Cardiac muscle cell (in vitro differentiated cells and primary cell): ENCODE data around the gene SKIL. TPM values are rescaled to one million over a fixed set of nuclear protein-coding genes. Genes with fewer than 3 reads are reported as not detected.

Experiments used
- DNase-seq, 2 donors: peaks; one replicate each; pipeline versions ENCODE4 v3.0.0 to v3.0.0-alpha.2; 2010 to 2017; ENCODE audit warnings: low read depth in 1 of 2, low spot score in 1 of 2
- H3K27ac ChIP-seq: fragments of 200-600 bp; sonication (generic); 2 replicates; pipeline ENCODE4 v1.5.1; 2016
- H3K27me3 ChIP-seq: fragments of 200-600 bp; sonication (generic); 2 replicates; pipeline ENCODE4 v1.6.0; 2016; ENCODE audit warnings: control low read depth
- H3K36me3 ChIP-seq: fragments of 200-600 bp; sonication (generic); 2 replicates; pipeline ENCODE4 v1.5.1; 2016; ENCODE audit warnings: control low read depth
- H3K4me1 ChIP-seq: fragments of 200-600 bp; sonication (generic); 2 replicates; pipeline ENCODE4 v1.8.1; 2017; ENCODE audit warnings: low read depth, mild to moderate bottlenecking, mixed run types
- H3K4me3 ChIP-seq: fragments of 200-600 bp; sonication (generic); 2 replicates; pipeline ENCODE4 v1.5.1; 2016; ENCODE audit warnings: mild to moderate bottlenecking
- H3K9me3 ChIP-seq: fragments of 200-600 bp; sonication (generic); 2 replicates; pipeline ENCODE4 v1.5.1; 2017; ENCODE audit warnings: low read depth, mild to moderate bottlenecking, control low read depth
- CTCF ChIP-seq: IDR thresholded peaks from 2 replicates; pipeline ENCODE4 v1.5.1; 2012; ENCODE audit warnings: low read depth, mild to moderate bottlenecking, low read length
- polyA plus RNA-seq: library from polyadenylated mRNA; unstranded; fragments of >200 nt; fragmentation: Nextera tagmentation; extraction: Ambion mirVana; gene quantifications from 2 replicates; pipeline ENCODE4 v1.2.1, GENCODE V29; 2016
- total RNA-seq: library from RNA; depleted of rRNA; stranded (reverse); fragments of >200 nt; gene quantifications from 2 replicates; pipeline ENCODE4 v1.2.3, GENCODE V29; 2016

Gene SKIL
- total and polyA plus RNA-seq, 2 experiments from 2014 or later = 11.9 to 42.8 TPM

- peaks cover 24% of the 10 kb centered on the region for H3K36me3 ChIP-seq
- no peaks in the 10 kb centered on the region for H3K4me1 ChIP-seq
- TF ChIP-seq CTCF = no peak
- H3K9me3 ChIP-seq = no peaks in the 10 kb centered on the region
- no peak overlapping the region for H3K4me3 ChIP-seq
- H3K27me3 ChIP-seq = no peaks in the 10 kb centered on the region
- no peak overlapping the region for H3K27ac ChIP-seq
- DNase-seq = no peak
These were observed 40.2 kb downstream of the SKIL start for GRCh38 chr3:170397685-170398084.

- H3K9me3 ChIP-seq = no peaks in the 10 kb centered on the region
- H3K27ac ChIP-seq = no peak overlapping the region
- H3K36me3 ChIP-seq = no peaks in the 10 kb centered on the region
- H3K4me1 ChIP-seq = no peaks in the 10 kb centered on the region
- DNase-seq = no peak
- no peak overlapping the region for H3K4me3 ChIP-seq
- H3K27me3 ChIP-seq = no peaks in the 10 kb centered on the region
- TF ChIP-seq CTCF = no peak
These were observed 47.6 kb downstream of the SKIL start for GRCh38 chr3:170405101-170405500.

- no peaks in the 10 kb centered on the region for H3K9me3 ChIP-seq
- DNase-seq = peak; percentile 12 to 47
- H3K27me3 ChIP-seq = no peaks in the 10 kb centered on the region
- peak; percentile 52 for TF ChIP-seq CTCF
- no peaks in the 10 kb centered on the region for H3K4me1 ChIP-seq
- no peak overlapping the region for H3K27ac ChIP-seq
- no peaks in the 10 kb centered on the region for H3K36me3 ChIP-seq
- no peak overlapping the region for H3K4me3 ChIP-seq
These were observed 53.0 kb downstream of the SKIL start for GRCh38 chr3:170410428-170411029.

- no peaks in the 10 kb centered on the region for H3K36me3 ChIP-seq
- H3K4me3 ChIP-seq = no peak overlapping the region
- peaks cover 13% of the 10 kb centered on the region for H3K27me3 ChIP-seq
- H3K9me3 ChIP-seq = no peaks in the 10 kb centered on the region
- H3K27ac ChIP-seq = no peak overlapping the region
- no peak for TF ChIP-seq CTCF
- no peak for DNase-seq
- H3K4me1 ChIP-seq = no peaks in the 10 kb centered on the region
These were observed 55.8 kb downstream of the SKIL start for GRCh38 chr3:170413291-170413690.

- TF ChIP-seq CTCF = peak; percentile 100
These were observed 56.7 kb downstream of the SKIL start for GRCh38 chr3:170414202-170414663.

More at GRCh38 chr3:170414202-170414663, 56.7 kb downstream of the SKIL start:
- H3K27ac ChIP-seq = no peak overlapping the region
- peak; percentile 77 to 91 for DNase-seq
- peaks cover 22% of the 10 kb centered on the region for H3K27me3 ChIP-seq
- no peaks in the 10 kb centered on the region for H3K36me3 ChIP-seq
- no peaks in the 10 kb centered on the region for H3K9me3 ChIP-seq
- H3K4me1 ChIP-seq = no peaks in the 10 kb centered on the region
- H3K4me3 ChIP-seq = no peak overlapping the region
